GM12873 (cell line): ENCODE measurements around the gene PACSIN2.

ENCODE experiments used
- CTCF ChIP-seq: IDR thresholded peaks from 2 replicates; pipeline ENCODE4 v1.5.1; 2012; ENCODE audit warnings: low read depth, mild to moderate bottlenecking, moderate library complexity, low read length, control low read depth; ENCODE audit not compliant: insufficient read depth; ENCODE audit errors: missing control alignments

Gene PACSIN2

GRCh38 chr22:42914511-42915076 lies 100.4 kb downstream of the PACSIN2 start:
- no peak for TF ChIP-seq CTCF

GRCh38 chr22:42913874-42914510 lies 101.0 kb downstream of the PACSIN2 start:
- TF ChIP-seq CTCF: no peak

- TF ChIP-seq CTCF: no peak
These were observed 102.9 kb downstream of the PACSIN2 start for GRCh38 chr22:42912059-42912458.

- TF ChIP-seq CTCF: no peak
These were observed 104.6 kb downstream of the PACSIN2 start for GRCh38 chr22:42910221-42910942.

GRCh38 chr22:42909363-42910058 lies 105.4 kb downstream of the PACSIN2 start:
- TF ChIP-seq CTCF: no peak

- no peak for TF ChIP-seq CTCF
These were observed 106.6 kb downstream of the PACSIN2 start for GRCh38 chr22:42908374-42908746.
